ENCODE results near the gene PTP4A2. TPM values are rescaled to one million over a fixed set of nuclear protein-coding genes. Genes with fewer than 3 reads are reported as not detected.

The PTP4A2 gene
- total RNA-seq, 4 donors from 2014 or later, result 294 to 522 (median 353) TPM

DNA sequence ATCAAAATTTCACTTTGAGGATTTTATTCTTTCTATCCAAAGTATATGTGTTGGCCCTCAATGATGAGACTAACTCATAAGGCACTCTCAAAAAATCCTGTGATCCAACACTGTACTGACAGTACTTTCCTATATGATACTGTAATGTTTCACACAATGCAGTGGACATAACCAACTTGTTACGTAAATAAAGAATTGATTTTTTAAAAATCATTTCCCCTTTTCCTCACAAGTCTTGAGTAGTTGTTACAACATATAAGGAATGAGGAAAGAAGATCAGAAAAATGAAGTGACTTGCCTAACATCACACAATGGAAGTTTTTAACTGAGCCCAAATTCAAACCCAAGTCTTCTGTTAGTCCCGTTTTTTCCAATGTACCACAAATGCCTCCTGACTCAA is 17.2 kb downstream of the PTP4A2 start:
- no peak overlapping the region for H3K4me3 ChIP-seq
- in situ Hi-C loops (cut with MboI; ENCODE audit: low sequenced_read_pairs in 4 of 4), result no loop called here
- H3K9me3 ChIP-seq, result no peaks in the 10 kb centered on the region
- no peaks in the 10 kb centered on the region for H3K27me3 ChIP-seq
- intact Hi-C loops (cut with DNase I; ENCODE audit: low total_unique reads), result no loop called here
- H3K27ac ChIP-seq, result peak overlapping the region; percentile 19 to 72 (median 62)
- H3K36me3 ChIP-seq, result peaks cover 0 to under 1% of the 10 kb centered on the region in 2 donors
- ATAC-seq (no peak), DNase-seq (no peak)
- TF ChIP-seq, protein P1, sequence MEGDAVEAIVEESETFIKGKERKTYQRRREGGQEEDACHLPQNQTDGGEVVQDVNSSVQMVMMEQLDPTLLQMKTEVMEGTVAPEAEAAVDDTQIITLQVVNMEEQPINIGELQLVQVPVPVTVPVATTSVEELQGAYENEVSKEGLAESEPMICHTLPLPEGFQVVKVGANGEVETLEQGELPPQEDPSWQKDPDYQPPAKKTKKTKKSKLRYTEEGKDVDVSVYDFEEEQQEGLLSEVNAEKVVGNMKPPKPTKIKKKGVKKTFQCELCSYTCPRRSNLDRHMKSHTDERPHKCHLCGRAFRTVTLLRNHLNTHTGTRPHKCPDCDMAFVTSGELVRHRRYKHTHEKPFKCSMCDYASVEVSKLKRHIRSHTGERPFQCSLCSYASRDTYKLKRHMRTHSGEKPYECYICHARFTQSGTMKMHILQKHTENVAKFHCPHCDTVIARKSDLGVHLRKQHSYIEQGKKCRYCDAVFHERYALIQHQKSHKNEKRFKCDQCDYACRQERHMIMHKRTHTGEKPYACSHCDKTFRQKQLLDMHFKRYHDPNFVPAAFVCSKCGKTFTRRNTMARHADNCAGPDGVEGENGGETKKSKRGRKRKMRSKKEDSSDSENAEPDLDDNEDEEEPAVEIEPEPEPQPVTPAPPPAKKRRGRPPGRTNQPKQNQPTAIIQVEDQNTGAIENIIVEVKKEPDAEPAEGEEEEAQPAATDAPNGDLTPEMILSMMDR (IDR thresholded peaks at IDR 0.05 in 4 of 5, conservative IDR thresholded peaks at IDR 0.05 in 1 of 5), result no peak
- TF ChIP-seq POLR2A (IDR thresholded peaks at IDR 0.05), result no peak
- H3K4me1 ChIP-seq, result peaks cover 46 to 51% of the 10 kb centered on the region in 2 donors

- H3K27me3 ChIP-seq, result no peaks in the 10 kb centered on the region
- no peaks in the 10 kb centered on the region for H3K9me3 ChIP-seq
- TF ChIP-seq, protein P1 (IDR thresholded peaks at IDR 0.05 in 4 of 5, conservative IDR thresholded peaks at IDR 0.05 in 1 of 5), result no peak
- no peak for TF ChIP-seq POLR2A (IDR thresholded peaks at IDR 0.05)
- peak overlapping the region in 1 of 4 donors; percentile 20 for H3K27ac ChIP-seq
- H3K4me3 ChIP-seq, result no peak overlapping the region
- H3K4me1 ChIP-seq, result peaks cover 41 to 42% of the 10 kb centered on the region in 2 donors
- intact Hi-C loops (cut with DNase I; ENCODE audit: low total_unique reads) (loop anchor here (10.0 kb wide), 1 partner anchor 45 kb away; no protein-coding TSS in a partner anchor), in situ Hi-C loops (cut with MboI; ENCODE audit: low sequenced_read_pairs in 4 of 4) (no loop called here)
- peaks cover 0 to 13% of the 10 kb centered on the region in 2 donors for H3K36me3 ChIP-seq
- ATAC-seq, result no peak
- no peak for DNase-seq
These were observed 18.6 kb downstream of the PTP4A2 start for GRCh38 chr1:31919591-31919990.

GRCh38 chr1:31915438-31915837 is 22.7 kb downstream of the PTP4A2 start:
- in situ Hi-C loops (cut with MboI; ENCODE audit: low sequenced_read_pairs in 4 of 4), result no loop called here
- Histone ChIP-seq H3K4me1 (peaks cover 43 to 49% of the 10 kb centered on the region in 2 donors), H3K36me3 (peaks cover 0 to 36% of the 10 kb centered on the region in 2 donors), H3K27ac (no peak overlapping the region), H3K4me3 (no peak overlapping the region), H3K9me3 (no peaks in the 10 kb centered on the region), H3K27me3 (no peaks in the 10 kb centered on the region)
- TF ChIP-seq POLR2A (IDR thresholded peaks at IDR 0.05), result no peak
- TF ChIP-seq, protein P1 (IDR thresholded peaks at IDR 0.05 in 4 of 5, conservative IDR thresholded peaks at IDR 0.05 in 1 of 5), result no peak
- no peak for ATAC-seq
- intact Hi-C loops (cut with DNase I; ENCODE audit: low total_unique reads), result loop anchor here (10.0 kb wide), 1 partner anchor 49 kb away; no protein-coding TSS in a partner anchor
- DNase-seq, result no peak

DNA sequence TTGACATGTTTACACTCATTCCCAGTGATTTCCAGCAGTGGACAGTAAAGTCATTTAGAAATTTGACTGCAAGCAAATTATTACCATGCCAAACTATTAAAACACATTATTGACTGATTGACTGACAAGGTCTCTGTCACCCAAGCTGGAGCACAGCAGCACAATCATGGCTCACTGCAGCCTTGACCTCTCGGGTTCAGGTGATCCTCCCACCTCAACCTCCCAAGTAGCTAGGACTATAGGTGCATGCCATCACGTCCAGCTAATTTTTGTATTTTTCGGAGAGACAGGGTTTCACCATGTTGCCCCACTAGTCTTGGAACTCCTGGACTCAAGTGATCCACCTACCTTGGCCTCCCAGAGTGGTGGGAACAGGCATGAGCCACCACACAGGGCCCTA is 24.2 kb downstream of the PTP4A2 start:
- Histone ChIP-seq H3K27me3 (no peaks in the 10 kb centered on the region), H3K4me3 (no peak overlapping the region), H3K4me1 (peaks cover 43 to 49% of the 10 kb centered on the region in 2 donors), H3K27ac (peak overlapping the region in 1 of 4 donors; percentile 7), H3K9me3 (no peaks in the 10 kb centered on the region), H3K36me3 (peaks cover 0 to 51% of the 10 kb centered on the region in 2 donors)
- DNase-seq, result no peak
- in situ Hi-C loops (cut with MboI; ENCODE audit: low sequenced_read_pairs in 4 of 4) (no loop called here), intact Hi-C loops (cut with DNase I; ENCODE audit: low total_unique reads) (loop anchor here (10.0 kb wide), 1 partner anchor 51 kb away; no protein-coding TSS in a partner anchor)
- no peak for ATAC-seq
- TF ChIP-seq, protein P1 (IDR thresholded peaks at IDR 0.05 in 4 of 5, conservative IDR thresholded peaks at IDR 0.05 in 1 of 5), result no peak
- TF ChIP-seq POLR2A (IDR thresholded peaks at IDR 0.05), result no peak

DNA sequence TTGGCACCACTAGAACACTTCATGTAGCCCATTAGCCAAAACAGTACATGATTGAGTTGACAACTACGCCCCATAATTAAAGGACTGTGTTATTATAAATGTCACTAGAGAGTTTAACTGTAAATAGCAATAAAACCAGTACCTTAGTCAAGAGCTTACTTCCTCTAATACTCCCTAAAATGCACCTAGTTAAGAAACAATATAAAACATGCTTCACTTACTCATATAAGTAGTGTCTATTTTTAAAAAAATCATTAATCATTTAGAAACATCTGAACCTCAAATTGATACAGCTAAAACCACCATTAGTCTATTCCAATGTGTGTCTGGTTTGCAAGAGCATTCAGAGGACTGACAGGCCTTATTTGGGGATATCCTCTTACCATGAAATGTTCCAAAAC is 25.3 kb downstream of the PTP4A2 start:
- Histone ChIP-seq H3K4me3 (no peak overlapping the region), H3K9me3 (no peaks in the 10 kb centered on the region), H3K4me1 (peaks cover 43 to 49% of the 10 kb centered on the region in 2 donors), H3K36me3 (peaks cover 0 to 59% of the 10 kb centered on the region in 2 donors), H3K27ac (peak overlapping the region in 3 of 4 donors; percentile 4 to 14 (median 12)), H3K27me3 (no peaks in the 10 kb centered on the region)
- in situ Hi-C loops (cut with MboI; ENCODE audit: low sequenced_read_pairs in 4 of 4) (no loop called here), intact Hi-C loops (cut with DNase I; ENCODE audit: low total_unique reads) (loop anchor here (10.0 kb wide), 1 partner anchor 52 kb away; no protein-coding TSS in a partner anchor)
- DNase-seq (no peak), ATAC-seq (no peak)
- no peak for TF ChIP-seq POLR2A (IDR thresholded peaks at IDR 0.05)
- TF ChIP-seq, protein P1 (IDR thresholded peaks at IDR 0.05 in 4 of 5, conservative IDR thresholded peaks at IDR 0.05 in 1 of 5), result no peak
